Activated T-helper 1 cell treated with anti-CD3 and anti-CD28 coated beads, Interleukin-12 subunit alpha, Interleukin-12 subunit beta, Interleukin-2, Interleukin-4 antibody, amounts not matched to agents 30 ng/mL and 10 ng/mL and 1 ng/mL, durations not matched to agents 14 hours and 24 hours and 36 hours (primary cell): Measurements from ENCODE around the gene MBP. TPM values are rescaled to one million over a fixed set of nuclear protein-coding genes. Genes with fewer than 3 reads are reported as not detected.
"Not testable (repeated sequence)": the region's sequence is repeated elsewhere in the genome, so short reads cannot be mapped to it uniquely, and the experiment has no call there.

Experiments
- DNase-seq: peaks from one replicate; pipeline ENCODE4 v3.0.0; 2021; ENCODE audit warnings: low spot score
- H3K27ac Mint-ChIP-seq: one replicate; pipeline ENCODE4 v1.8.0; 2021; ENCODE audit warnings: mild to moderate bottlenecking, mixed read lengths
- H3K27me3 Mint-ChIP-seq: one replicate; pipeline ENCODE4 v1.8.0; 2022; ENCODE audit warnings: mild to moderate bottlenecking, moderate library complexity, mixed read lengths; ENCODE audit not compliant: insufficient read depth
- H3K36me3 Mint-ChIP-seq: one replicate; pipeline ENCODE4 v1.8.0; 2021; ENCODE audit warnings: low read depth, mixed read lengths
- H3K4me1 Mint-ChIP-seq: one replicate; pipeline ENCODE4 v1.8.0; 2021; ENCODE audit warnings: low read depth, mixed read lengths
- H3K4me3 Mint-ChIP-seq: one replicate; pipeline ENCODE4 v1.8.0; 2021; ENCODE audit warnings: mild to moderate bottlenecking, moderate library complexity, mixed read lengths
- H3K9me3 Mint-ChIP-seq: one replicate; pipeline ENCODE4 v1.8.0; 2021; ENCODE audit warnings: mixed read lengths
- intact Hi-C: fragments of 100-400 bp; cut with micrococcal nuclease; formaldehyde crosslinking; loops from one replicate; pipeline ENCODE4 v1.15.1; 2024
- total RNA-seq: library from RNA; stranded (reverse); gene quantifications from 2 replicates; pipeline ENCODE4 v1.2.3, GENCODE V29; 2022

Gene MBP
- total RNA-seq, 1 donor from 2014 or later, result 63.6 TPM

DNA sequence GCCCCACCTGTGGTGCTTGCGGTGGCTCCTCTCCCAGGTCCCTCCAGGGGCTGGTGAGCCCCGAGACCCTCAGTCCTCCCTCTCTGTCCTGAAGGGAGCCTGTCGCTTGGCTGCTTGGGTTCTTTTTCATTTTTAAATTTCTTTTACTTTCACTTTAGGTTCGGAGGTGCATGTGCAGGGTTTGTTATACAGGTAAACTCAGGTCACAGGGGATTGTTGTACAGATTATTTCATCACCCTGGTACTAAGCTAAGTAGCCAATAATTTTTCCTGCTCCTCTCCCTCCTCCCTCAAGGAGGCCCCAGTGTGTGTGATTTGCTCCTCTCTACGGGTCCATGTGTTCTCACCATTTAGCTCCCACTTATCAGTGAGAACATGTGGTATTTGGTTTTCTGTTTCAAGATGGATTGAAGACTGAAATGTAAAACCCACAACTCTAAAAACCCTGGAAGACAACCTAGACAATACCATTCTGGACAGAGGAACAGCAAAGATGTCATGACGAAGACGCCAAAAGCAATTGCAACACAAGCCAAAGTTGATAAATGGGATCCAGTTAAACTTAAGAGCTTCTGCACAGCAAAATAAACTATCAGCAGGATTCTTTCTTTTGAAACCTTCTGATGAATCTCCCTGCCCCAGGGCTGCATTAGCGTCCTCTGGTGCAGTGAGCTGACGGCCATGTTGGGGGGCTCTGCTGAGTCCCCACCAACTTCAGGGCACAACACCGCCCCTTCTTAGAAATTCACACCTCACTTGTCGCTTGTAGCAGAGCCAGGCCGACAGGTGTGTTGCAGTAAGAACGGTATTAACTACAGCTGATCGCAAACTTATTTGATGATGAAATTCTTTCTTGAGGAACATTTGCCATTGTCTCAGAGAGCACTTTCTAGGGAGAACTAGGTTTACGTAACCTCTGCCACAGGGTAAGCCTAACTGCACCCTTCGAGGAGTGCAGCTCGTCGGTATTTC lies 174.9 kb downstream of the MBP start:
- H3K27me3 Mint-ChIP-seq, result no peaks in the 10 kb centered on the region
- H3K4me1 Mint-ChIP-seq, result peaks cover 10% of the 10 kb centered on the region
- intact Hi-C loops, result no loop called here
- no peak overlapping the region for H3K4me3 Mint-ChIP-seq
- no peaks in the 10 kb centered on the region for H3K9me3 Mint-ChIP-seq
- H3K27ac Mint-ChIP-seq, result peak overlapping the region; percentile 46
- peaks cover 30% of the 10 kb centered on the region for H3K36me3 Mint-ChIP-seq
- no peak for DNase-seq

DNA sequence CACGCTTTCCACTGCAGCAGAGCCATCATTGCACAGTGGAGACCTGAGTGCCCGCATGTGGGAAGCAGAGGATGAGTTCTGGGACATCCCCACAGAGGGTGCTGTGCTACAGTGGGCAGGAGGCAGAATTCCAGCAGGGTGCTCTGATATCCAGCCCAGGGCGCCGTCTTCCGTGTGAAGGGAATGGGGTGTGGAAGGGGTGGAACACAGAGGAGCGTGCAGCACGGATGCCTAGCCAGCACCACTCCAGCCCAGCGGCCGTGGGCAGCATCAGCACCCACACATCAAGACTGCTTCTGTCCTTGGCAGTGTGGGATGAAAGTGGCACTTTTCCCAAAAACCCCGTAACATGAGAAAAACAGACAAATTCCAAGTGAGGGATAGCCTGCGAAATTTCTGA lies 175.9 kb downstream of the MBP start:
- H3K4me3 Mint-ChIP-seq, result no peak overlapping the region
- no peak for DNase-seq
- H3K27ac Mint-ChIP-seq, result no peak overlapping the region
- no peaks in the 10 kb centered on the region for H3K27me3 Mint-ChIP-seq
- peaks cover 25% of the 10 kb centered on the region for H3K36me3 Mint-ChIP-seq
- intact Hi-C loops, result no loop called here
- H3K9me3 Mint-ChIP-seq, result no peaks in the 10 kb centered on the region
- peaks cover 8% of the 10 kb centered on the region for H3K4me1 Mint-ChIP-seq

DNA sequence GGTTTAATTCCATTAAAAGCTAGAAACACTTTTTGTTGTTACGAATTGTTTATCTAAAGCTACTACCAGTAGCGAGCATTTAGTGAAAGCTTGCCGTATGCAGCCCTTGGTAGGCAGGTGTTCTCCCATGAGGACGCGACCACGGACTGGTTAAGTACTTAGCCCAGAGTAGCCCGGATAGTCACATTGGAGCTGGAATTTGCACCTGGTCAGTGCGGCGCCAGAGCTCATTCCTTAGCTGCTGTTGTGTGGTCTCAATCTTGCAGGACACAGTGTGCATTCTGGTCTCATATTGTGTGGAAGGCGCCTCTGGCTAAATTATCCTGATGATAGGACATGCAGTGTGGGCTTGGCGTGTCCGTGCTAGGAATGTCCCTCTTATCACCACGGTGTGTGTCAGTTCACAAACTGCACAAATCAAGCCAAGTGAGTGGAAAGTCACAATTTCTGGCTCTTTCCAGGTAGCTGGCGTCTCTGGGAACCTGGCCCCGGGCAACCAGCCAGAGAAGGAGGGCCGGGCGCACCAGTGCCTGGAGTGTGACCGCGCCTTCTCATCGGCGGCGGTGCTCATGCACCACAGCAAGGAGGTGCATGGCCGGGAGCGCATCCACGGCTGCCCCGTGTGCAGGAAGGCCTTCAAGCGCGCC lies 176.9 kb downstream of the MBP start:
- intact Hi-C loops, result no loop called here
- H3K36me3 Mint-ChIP-seq, result peaks cover 25% of the 10 kb centered on the region

DNA sequence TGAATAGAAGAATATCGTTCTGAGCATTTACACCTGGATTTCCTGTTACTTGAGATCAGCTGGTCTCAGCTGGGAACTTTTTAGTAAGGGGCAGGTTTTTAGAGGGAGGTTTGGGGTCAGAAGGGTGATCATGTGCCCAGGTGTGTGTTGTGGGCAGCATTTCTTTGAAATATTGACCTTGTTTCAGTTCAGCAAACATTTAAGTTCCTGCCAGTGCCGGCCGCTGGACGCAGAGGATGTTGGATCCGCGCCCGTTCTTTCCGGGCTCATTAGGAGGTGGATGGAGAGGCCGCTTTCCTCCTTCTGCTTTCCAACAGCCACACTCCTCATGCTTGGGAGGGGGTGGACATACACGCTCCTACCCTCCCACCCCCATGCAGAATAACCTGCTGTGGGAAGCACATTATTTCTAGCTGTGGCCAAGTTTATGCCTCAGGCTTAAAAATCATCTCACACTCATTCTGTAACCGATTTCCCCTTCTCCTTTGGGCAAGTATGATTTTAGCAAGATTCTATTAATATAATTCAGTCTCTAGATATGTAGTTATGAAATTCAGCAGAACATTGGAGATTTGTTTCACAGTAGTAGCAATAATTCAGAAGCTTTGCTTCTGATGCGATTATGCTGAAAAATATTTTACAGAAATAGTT lies 178.9 kb downstream of the MBP start:
- peaks cover 26% of the 10 kb centered on the region for H3K36me3 Mint-ChIP-seq
- H3K27me3 Mint-ChIP-seq, result no peaks in the 10 kb centered on the region
- H3K4me3 Mint-ChIP-seq, result no peak overlapping the region
- intact Hi-C loops, result no loop called here
- DNase-seq, result no peak
- H3K4me1 Mint-ChIP-seq, result peaks cover 14% of the 10 kb centered on the region
- no peak overlapping the region for H3K27ac Mint-ChIP-seq
- H3K9me3 Mint-ChIP-seq, result no peaks in the 10 kb centered on the region

More for the DNA sequence above, 176.9 kb downstream of the MBP start:
- Mint-ChIP-seq H3K4me3 (no peak overlapping the region), H3K4me1 (peaks cover 13% of the 10 kb centered on the region), H3K27ac (no peak overlapping the region), H3K27me3 (no peaks in the 10 kb centered on the region), H3K9me3 (no peaks in the 10 kb centered on the region)
- DNase-seq, result no peak

DNA sequence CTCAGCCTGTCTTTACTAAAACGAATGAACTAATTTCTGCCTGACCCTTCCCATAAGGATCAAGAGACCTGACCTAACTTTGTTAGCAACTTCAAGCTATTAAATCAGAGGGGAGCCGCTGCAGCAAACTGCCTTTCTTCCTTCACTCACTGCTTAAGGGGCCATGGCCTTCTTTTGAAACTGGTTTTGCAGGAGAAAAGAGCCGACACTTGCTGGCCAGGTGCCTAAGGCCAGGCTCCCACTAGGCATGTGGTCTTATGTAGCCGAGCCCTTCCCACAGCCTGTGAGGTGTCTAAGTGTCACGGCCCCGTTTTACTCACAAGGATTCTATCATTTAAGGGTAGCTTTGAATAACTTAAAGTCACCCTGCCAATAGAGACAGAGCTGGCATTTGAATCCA lies 179.4 kb downstream of the MBP start:
- Mint-ChIP-seq H3K27ac (no peak overlapping the region), H3K36me3 (peaks cover 32% of the 10 kb centered on the region), H3K4me3 (no peak overlapping the region), H3K4me1 (peaks cover 19% of the 10 kb centered on the region), H3K9me3 (no peaks in the 10 kb centered on the region), H3K27me3 (no peaks in the 10 kb centered on the region)
- DNase-seq, result no peak
- intact Hi-C loops, result no loop called here

DNA sequence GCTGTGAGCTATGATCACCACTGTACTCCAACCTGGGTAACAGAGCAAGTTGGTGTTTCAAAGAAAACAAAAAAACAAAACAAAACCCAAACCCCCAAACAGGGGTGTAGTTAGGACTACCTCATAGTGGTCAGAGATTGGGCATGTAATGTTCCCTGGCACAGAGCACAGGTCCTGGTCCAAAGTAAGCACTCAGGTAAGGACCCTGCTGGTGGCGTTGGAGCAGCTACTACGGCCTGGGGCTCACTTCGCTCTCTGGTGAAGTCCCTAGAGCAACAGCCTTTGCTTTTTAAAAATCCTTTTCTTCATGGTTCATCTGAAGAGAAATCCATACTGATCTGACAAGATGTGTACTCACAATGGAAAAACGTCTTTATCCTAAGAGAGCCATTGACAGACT lies 179.8 kb downstream of the MBP start:
- Mint-ChIP-seq H3K4me3 (no peak overlapping the region), H3K27ac (no peak overlapping the region), H3K4me1 (peaks cover 23% of the 10 kb centered on the region), H3K27me3 (no peaks in the 10 kb centered on the region), H3K36me3 (peaks cover 36% of the 10 kb centered on the region), H3K9me3 (no peaks in the 10 kb centered on the region)
- intact Hi-C loops, result no loop called here
- DNase-seq, result no peak

DNA sequence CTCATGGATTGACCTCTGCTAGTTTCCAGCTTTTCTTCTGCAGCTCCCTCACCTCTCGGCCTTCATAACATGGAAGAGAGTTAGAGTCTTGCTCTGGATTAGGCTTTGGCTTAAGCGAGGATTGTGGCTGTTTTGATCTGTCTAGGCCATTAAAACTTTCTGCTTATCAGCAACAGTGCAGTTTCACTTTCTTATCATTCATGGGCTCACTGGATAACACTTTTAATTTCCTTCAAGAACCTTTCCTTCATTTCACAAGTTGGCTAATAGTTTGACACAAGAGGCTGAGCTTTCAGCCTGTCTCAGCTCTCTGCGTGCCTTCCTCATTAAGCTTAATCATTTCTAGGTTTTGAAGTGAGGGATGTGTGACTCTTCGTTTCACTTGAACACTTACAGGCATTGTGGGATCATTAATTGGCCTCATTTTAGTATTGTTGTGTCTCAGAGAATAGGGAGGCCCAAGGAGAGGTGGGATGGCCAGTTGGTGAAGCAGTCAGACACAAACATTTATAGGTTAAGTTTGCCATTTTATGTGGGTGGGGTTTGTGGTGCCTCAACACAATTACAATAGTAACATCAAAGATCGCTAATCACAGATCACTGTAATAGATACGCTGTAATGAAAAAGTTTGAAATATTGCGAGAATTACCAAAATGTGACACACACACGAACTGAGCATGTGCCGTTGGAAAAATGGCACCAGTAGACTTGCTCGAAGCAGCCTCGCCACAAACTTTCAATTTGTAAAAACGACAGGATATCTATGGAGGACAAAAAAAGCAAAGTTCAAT lies 180.9 kb downstream of the MBP start:
- H3K9me3 Mint-ChIP-seq, result no peaks in the 10 kb centered on the region
- DNase-seq, result no peak
- H3K36me3 Mint-ChIP-seq, result peaks cover 41% of the 10 kb centered on the region
- H3K4me1 Mint-ChIP-seq, result peaks cover 18% of the 10 kb centered on the region
- no peaks in the 10 kb centered on the region for H3K27me3 Mint-ChIP-seq
- intact Hi-C loops, result no loop called here
- no peak overlapping the region for H3K4me3 Mint-ChIP-seq
- H3K27ac Mint-ChIP-seq, result peak overlapping the region; percentile 14

DNA sequence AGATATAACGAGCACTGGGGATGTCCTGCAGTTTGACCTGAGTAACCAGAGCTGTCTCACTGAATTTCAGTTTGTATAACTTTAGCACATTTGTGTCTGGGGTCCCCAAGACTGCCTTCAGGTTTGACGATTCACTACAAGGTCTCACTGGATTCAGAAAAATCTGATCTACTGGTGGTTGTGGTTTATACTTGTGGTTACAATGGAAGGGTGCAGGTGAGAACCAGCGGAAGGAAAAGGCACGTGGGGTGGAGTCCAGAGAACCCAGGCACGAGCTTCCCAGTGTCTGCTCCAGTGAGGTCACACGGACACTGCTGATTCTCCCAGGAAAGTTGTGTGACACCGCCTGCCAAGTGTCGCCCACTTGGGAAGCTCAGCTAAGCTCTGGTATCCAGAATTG lies 184.2 kb downstream of the MBP start:
- Mint-ChIP-seq H3K9me3 (no peaks in the 10 kb centered on the region), H3K27ac (no peak overlapping the region), H3K27me3 (no peaks in the 10 kb centered on the region), H3K4me3 (no peak overlapping the region), H3K4me1 (peaks cover 24% of the 10 kb centered on the region), H3K36me3 (peaks cover 52% of the 10 kb centered on the region)
- DNase-seq, result no peak
- intact Hi-C loops, result no loop called here

DNA sequence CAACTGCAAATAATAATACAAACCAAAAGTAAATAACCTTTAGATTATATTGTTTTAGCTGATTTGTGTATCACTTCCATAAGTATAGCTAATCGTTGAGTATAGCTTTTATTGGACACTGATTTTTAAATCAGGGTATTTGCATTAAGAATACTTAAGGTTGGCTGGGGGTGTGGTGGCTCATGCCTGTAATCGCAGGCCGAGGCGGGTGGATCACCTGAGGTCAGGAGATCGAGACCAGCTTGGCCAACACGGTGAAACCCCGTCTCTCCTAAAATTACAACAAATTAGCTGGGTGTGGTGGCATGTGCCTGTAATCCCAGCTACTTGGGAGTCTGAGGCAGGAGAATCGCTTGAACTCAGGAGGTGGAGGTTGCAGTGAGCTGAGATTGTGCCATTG lies 188.2 kb downstream of the MBP start:
- peaks cover 33% of the 10 kb centered on the region for H3K36me3 Mint-ChIP-seq
- H3K9me3 Mint-ChIP-seq, intact Hi-C loops, H3K27me3 Mint-ChIP-seq, DNase-seq, H3K4me3 Mint-ChIP-seq, H3K27ac Mint-ChIP-seq: not testable (repeated sequence)
- peaks cover 16% of the 10 kb centered on the region for H3K4me1 Mint-ChIP-seq

DNA sequence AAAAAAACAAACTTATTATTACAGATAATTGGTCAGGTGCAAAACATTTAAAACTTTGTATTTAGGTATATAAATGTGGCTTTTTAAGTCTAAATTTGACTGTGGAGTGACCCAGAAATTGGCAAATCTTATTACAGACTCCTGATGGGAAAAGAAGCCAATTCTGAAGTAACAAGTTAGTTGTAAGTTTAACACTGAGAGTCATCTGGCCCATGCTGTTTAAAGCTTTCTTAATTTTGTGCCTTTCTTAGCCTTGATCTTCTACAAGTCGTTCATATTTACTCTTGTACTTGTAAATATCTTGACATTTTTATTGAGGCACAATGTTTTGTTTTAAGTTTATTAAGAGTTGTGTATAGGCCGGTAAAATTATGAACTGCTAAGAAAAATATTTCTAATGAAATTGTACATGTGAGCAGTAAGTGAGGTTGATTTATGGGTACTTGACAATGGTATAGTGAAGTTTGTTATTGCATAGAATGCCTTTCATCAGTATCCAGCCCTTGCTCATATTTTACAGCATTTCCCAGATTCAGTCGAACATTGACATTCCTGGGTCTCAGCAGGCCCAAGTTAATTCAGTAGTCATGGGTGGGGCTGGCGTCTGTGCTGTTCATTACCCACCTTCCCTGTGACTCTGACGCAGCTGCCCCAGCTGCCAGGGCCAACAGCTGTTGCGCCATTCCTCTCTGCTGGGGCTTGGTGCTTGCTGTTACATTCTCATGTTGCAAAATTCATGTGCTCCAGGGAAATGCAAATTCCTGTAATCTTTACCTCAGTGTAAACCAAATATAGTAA lies 188.8 kb downstream of the MBP start:
- Mint-ChIP-seq H3K4me1 (peaks cover 16% of the 10 kb centered on the region), H3K9me3 (no peaks in the 10 kb centered on the region), H3K4me3 (no peak overlapping the region), H3K36me3 (peaks cover 30% of the 10 kb centered on the region), H3K27ac (no peak overlapping the region), H3K27me3 (no peaks in the 10 kb centered on the region)
- DNase-seq, result no peak
- intact Hi-C loops, result no loop called here

DNA sequence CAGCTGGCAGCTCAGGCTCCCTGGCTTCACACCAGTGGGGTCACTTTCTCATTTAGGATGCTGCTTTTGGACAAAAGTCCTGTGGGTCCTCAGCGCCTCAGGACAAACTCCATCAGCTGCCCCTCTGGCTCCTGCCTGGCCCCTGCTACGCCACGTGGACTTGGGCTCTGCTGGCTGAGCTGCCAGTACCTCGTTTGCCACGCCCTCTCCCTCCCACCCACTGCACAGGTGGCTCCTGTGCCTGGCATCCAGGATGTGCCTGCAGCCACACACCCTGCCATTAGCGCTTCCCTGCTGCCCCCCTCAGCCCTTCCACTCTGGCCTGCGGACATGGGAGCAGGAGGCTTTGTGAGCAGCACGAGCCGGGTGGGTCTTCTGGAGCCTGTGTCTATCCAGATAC lies 191.3 kb downstream of the MBP start:
- Mint-ChIP-seq H3K4me3 (no peak overlapping the region), H3K27ac (no peak overlapping the region), H3K27me3 (no peaks in the 10 kb centered on the region), H3K36me3 (peaks cover 17% of the 10 kb centered on the region), H3K4me1 (peaks cover 5% of the 10 kb centered on the region), H3K9me3 (no peaks in the 10 kb centered on the region)
- intact Hi-C loops, result no loop called here
- no peak for DNase-seq

DNA sequence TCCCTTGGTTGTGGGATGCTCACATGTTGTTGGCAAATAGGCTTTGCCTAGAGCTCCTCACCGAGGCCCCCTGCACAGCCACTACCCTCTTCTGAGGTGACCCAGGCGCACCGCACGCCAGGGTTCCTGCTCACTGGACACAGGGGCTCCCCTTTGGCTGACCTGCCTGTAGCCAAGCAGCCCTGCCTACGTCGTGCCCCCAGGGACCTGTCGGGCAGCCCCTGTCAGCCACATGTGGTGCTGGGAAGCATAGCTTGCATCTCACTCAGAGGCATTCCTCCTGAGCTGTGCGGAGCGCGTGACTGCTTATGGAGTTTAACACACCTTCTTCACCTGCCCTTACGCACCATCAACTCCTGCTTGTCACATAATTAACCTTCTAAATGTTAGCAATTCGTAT lies 194.0 kb downstream of the MBP start:
- Mint-ChIP-seq H3K4me3 (no peak overlapping the region), H3K36me3 (peaks cover 13% of the 10 kb centered on the region)

More for the DNA sequence above, 194.0 kb downstream of the MBP start:
- no peaks in the 10 kb centered on the region for H3K4me1 Mint-ChIP-seq
- no peak for DNase-seq
- H3K27ac Mint-ChIP-seq, result no peak overlapping the region
- H3K9me3 Mint-ChIP-seq, result no peaks in the 10 kb centered on the region
- intact Hi-C loops, result no loop called here
- no peaks in the 10 kb centered on the region for H3K27me3 Mint-ChIP-seq
